ENCODE results near the gene CELSR1. TPM values are rescaled to one million over a fixed set of nuclear protein-coding genes. Genes with fewer than 3 reads are reported as not detected.

The CELSR1 gene
- total RNA-seq, 1 donor from 2014 or later: 8.9 TPM

DNA sequence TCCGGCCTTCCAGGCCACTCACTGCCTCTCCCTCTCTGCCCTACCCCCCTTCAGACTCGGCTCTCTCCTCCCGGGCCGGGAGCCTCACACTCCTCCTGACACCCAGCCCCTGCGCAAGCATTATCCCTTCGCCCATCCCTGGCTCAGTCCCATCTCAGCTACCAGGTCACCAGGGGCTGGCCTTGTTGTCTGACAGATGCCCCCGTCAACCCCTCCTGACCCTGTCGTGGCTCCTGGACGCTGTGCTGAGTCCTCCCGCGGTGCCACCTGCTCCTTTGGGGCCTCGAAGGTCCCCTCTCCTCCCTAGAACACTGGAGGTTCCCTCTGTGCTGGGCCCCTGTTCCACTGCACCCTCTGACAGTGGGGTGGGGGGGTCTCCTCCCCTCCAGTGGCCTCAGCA is 169.0 kb downstream of the CELSR1 start:
- H3K27ac ChIP-seq (replicated peaks): no peak overlapping the region
- DNase-seq: no peak
- peaks cover 30% of the 10 kb centered on the region for H3K27me3 ChIP-seq (ENCODE audit: low read depth)
- no peaks in the 10 kb centered on the region for H3K4me1 ChIP-seq
- H3K4me3 ChIP-seq: no peak overlapping the region
- no peaks in the 10 kb centered on the region for H3K9me3 ChIP-seq (replicated peaks)
- intact Hi-C loops (cut with micrococcal nuclease): loop anchor here (10.0 kb wide), 1 partner anchor 176 kb away; no protein-coding TSS in a partner anchor
- H3K36me3 ChIP-seq: no peaks in the 10 kb centered on the region
- no peak for TF ChIP-seq CTCF (IDR thresholded peaks at IDR 0.05; ENCODE audit: borderline replicate concordance)

- peak; percentile 50 for DNase-seq
- intact Hi-C loops (cut with micrococcal nuclease): loop anchor here (10.0 kb wide), 1 partner anchor 177 kb away; no protein-coding TSS in a partner anchor
- H3K9me3 ChIP-seq (replicated peaks): no peaks in the 10 kb centered on the region
- no peaks in the 10 kb centered on the region for H3K36me3 ChIP-seq
- H3K27me3 ChIP-seq (ENCODE audit: low read depth): peaks cover 30% of the 10 kb centered on the region
- no peaks in the 10 kb centered on the region for H3K4me1 ChIP-seq
- no peak overlapping the region for H3K27ac ChIP-seq (replicated peaks)
- no peak overlapping the region for H3K4me3 ChIP-seq
- peak; percentile 87 for TF ChIP-seq CTCF (IDR thresholded peaks at IDR 0.05; ENCODE audit: borderline replicate concordance)
Observed at GRCh38 chr22:46367707-46368191, 169.7 kb downstream of the CELSR1 start.

- no peak for DNase-seq
- Histone ChIP-seq H3K4me3 (no peak overlapping the region), H3K27ac (replicated peaks) (no peak overlapping the region), H3K27me3 (ENCODE audit: low read depth) (peaks cover 30% of the 10 kb centered on the region), H3K9me3 (replicated peaks) (no peaks in the 10 kb centered on the region), H3K36me3 (no peaks in the 10 kb centered on the region), H3K4me1 (no peaks in the 10 kb centered on the region)
- TF ChIP-seq CTCF (IDR thresholded peaks at IDR 0.05; ENCODE audit: borderline replicate concordance): no peak
- intact Hi-C loops (cut with micrococcal nuclease): loop anchor here (10.0 kb wide), 1 partner anchor 178 kb away; no protein-coding TSS in a partner anchor
Observed at GRCh38 chr22:46366801-46367706, 170.4 kb downstream of the CELSR1 start.

- Histone ChIP-seq H3K9me3 (replicated peaks) (no peaks in the 10 kb centered on the region), H3K36me3 (no peaks in the 10 kb centered on the region), H3K27me3 (ENCODE audit: low read depth) (peaks cover 30% of the 10 kb centered on the region), H3K27ac (replicated peaks) (no peak overlapping the region), H3K4me1 (no peaks in the 10 kb centered on the region), H3K4me3 (no peak overlapping the region)
- intact Hi-C loops (cut with micrococcal nuclease): loop anchor here (10.0 kb wide), 1 partner anchor 178 kb away; no protein-coding TSS in a partner anchor
- no peak for DNase-seq
- no peak for TF ChIP-seq CTCF (IDR thresholded peaks at IDR 0.05; ENCODE audit: borderline replicate concordance)
Observed at GRCh38 chr22:46366327-46366731, 171.1 kb downstream of the CELSR1 start.

- Histone ChIP-seq H3K4me1 (no peaks in the 10 kb centered on the region), H3K9me3 (replicated peaks) (no peaks in the 10 kb centered on the region), H3K36me3 (no peaks in the 10 kb centered on the region), H3K27me3 (ENCODE audit: low read depth) (peaks cover 30% of the 10 kb centered on the region), H3K27ac (replicated peaks) (no peak overlapping the region), H3K4me3 (no peak overlapping the region)
- no peak for DNase-seq
- intact Hi-C loops (cut with micrococcal nuclease): loop anchor here (10.0 kb wide), 1 partner anchor 180 kb away; no protein-coding TSS in a partner anchor
- no peak for TF ChIP-seq CTCF (IDR thresholded peaks at IDR 0.05; ENCODE audit: borderline replicate concordance)
Observed at GRCh38 chr22:46365166-46365624, 172.2 kb downstream of the CELSR1 start.
